ENCODE results near the gene BTG4. TPM values are rescaled to one million over a fixed set of nuclear protein-coding genes. Genes with fewer than 3 reads are reported as not detected.

The BTG4 gene
- total RNA-seq, 1 donor from 2014 or later, result not detected

- POLR2A ChIA-PET, result no interaction called here
- H3K4me1 Mint-ChIP-seq, result peaks cover 2% of the 10 kb centered on the region
- H3K27ac Mint-ChIP-seq, result no peak overlapping the region
- DNase-seq (no peak), ATAC-seq (ENCODE audit: low read depth) (no peak)
- H3K36me3 Mint-ChIP-seq (ENCODE audit: low read depth), result no peaks in the 10 kb centered on the region
- peaks cover 20% of the 10 kb centered on the region for H3K27me3 Mint-ChIP-seq
- no peaks in the 10 kb centered on the region for H3K9me3 Mint-ChIP-seq
- CTCF ChIA-PET, result no interaction called here
- intact Hi-C loops (cut with micrococcal nuclease), result no loop called here
- no peak for TF ChIP-seq CTCF (IDR thresholded peaks at IDR 0.05)
- H3K4me3 Mint-ChIP-seq, result no peak overlapping the region
Measured at GRCh38 chr11:111528557-111528956, 16.4 kb upstream of the BTG4 start.

GRCh38 chr11:111527279-111527678, 15.1 kb upstream of the BTG4 start:
- Mint-ChIP-seq H3K9me3 (no peaks in the 10 kb centered on the region), H3K4me1 (peaks cover 2% of the 10 kb centered on the region), H3K27ac (no peak overlapping the region), H3K36me3 (ENCODE audit: low read depth) (no peaks in the 10 kb centered on the region), H3K4me3 (no peak overlapping the region), H3K27me3 (peaks cover 18% of the 10 kb centered on the region)
- DNase-seq (no peak), ATAC-seq (ENCODE audit: low read depth) (no peak)
- ChIA-PET POLR2A (no interaction called here), CTCF (no interaction called here)
- no peak for TF ChIP-seq CTCF (IDR thresholded peaks at IDR 0.05)
- intact Hi-C loops (cut with micrococcal nuclease), result no loop called here

DNA sequence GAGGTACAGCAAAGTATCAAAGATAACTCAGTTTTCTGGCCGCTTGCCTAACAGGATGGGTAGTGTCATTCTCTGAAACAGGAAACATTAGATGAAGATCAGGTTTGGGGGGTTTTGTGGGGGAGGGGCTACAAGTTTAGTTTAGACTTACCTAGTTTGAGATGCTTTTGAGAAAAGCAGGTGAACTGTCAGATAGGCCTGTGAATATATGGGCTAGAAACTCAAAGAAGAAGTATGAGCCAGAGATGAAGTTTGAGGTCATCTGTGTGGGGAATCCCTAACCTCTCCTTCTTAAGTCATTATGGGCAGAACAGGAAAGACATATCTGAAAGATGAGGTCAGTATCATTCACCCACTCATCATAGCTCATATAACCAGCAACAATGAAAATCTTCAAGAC, 14.3 kb upstream of the BTG4 start:
- no peaks in the 10 kb centered on the region for H3K9me3 Mint-ChIP-seq
- ChIA-PET CTCF (no interaction called here), POLR2A (no interaction called here)
- peaks cover 19% of the 10 kb centered on the region for H3K27me3 Mint-ChIP-seq
- intact Hi-C loops (cut with micrococcal nuclease), result no loop called here
- DNase-seq, result no peak
- no peak for TF ChIP-seq CTCF (IDR thresholded peaks at IDR 0.05)
- H3K4me3 Mint-ChIP-seq, result no peak overlapping the region
- no peak overlapping the region for H3K27ac Mint-ChIP-seq
- H3K36me3 Mint-ChIP-seq (ENCODE audit: low read depth), result no peaks in the 10 kb centered on the region
- ATAC-seq (ENCODE audit: low read depth), result no peak
- peaks cover 2% of the 10 kb centered on the region for H3K4me1 Mint-ChIP-seq

DNA sequence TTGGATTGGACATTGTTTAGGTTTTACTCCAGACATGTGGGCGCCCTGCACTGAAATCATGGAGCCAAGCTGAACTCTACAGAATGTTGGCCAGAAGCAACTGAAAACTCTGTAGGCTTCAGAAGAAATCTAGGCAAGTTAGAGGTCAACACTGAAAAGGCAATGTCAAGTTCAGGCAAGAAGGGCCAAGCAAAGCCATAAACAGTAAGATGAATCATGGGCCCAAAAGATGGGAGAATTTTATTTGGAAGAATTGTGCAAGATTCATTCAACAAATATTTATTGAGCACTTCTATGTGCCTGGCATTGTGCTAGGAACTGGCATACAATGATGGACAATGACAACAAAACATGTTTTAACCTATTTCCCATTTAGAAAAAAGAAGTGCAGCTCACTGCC, 13.3 kb upstream of the BTG4 start:
- TF ChIP-seq CTCF (IDR thresholded peaks at IDR 0.05), result no peak
- DNase-seq (no peak), ATAC-seq (ENCODE audit: low read depth) (no peak)
- H3K36me3 Mint-ChIP-seq (ENCODE audit: low read depth), result no peaks in the 10 kb centered on the region
- ChIA-PET CTCF (no interaction called here), POLR2A (no interaction called here)
- no peak overlapping the region for H3K4me3 Mint-ChIP-seq
- peaks cover 2% of the 10 kb centered on the region for H3K4me1 Mint-ChIP-seq
- H3K9me3 Mint-ChIP-seq, result no peaks in the 10 kb centered on the region
- H3K27me3 Mint-ChIP-seq, result peaks cover 22% of the 10 kb centered on the region
- no peak overlapping the region for H3K27ac Mint-ChIP-seq
- intact Hi-C loops (cut with micrococcal nuclease), result no loop called here

GRCh38 chr11:111524056-111524455, 11.9 kb upstream of the BTG4 start:
- H3K36me3 Mint-ChIP-seq (ENCODE audit: low read depth), result no peaks in the 10 kb centered on the region

More at GRCh38 chr11:111524056-111524455, 11.9 kb upstream of the BTG4 start:
- Mint-ChIP-seq H3K27ac (no peak overlapping the region), H3K27me3 (peaks cover 25% of the 10 kb centered on the region), H3K9me3 (no peaks in the 10 kb centered on the region), H3K4me3 (no peak overlapping the region), H3K4me1 (peaks cover 2% of the 10 kb centered on the region)
- CTCF ChIA-PET, result no interaction called here
- ATAC-seq (ENCODE audit: low read depth) (no peak), DNase-seq (no peak)
- TF ChIP-seq CTCF (IDR thresholded peaks at IDR 0.05), result no peak
- intact Hi-C loops (cut with micrococcal nuclease), result no loop called here
- POLR2A ChIA-PET, result no interaction called here

Data from activated B cell treated with CpG ODN at 0.5 μM for 24 hours (primary cell).